Amniotic stem cell (primary cell): ENCODE results near the gene SPDYE3.

ENCODE experiments used
- DNase-seq: peaks from one replicate; lab custom pipeline; 2025; lab: John Stamatoyannopoulos, UW

The SPDYE3 gene

GRCh38 chr7:100370746-100371145 lies 63.2 kb downstream of the SPDYE3 start:
- DNase-seq: no peak

DNA sequence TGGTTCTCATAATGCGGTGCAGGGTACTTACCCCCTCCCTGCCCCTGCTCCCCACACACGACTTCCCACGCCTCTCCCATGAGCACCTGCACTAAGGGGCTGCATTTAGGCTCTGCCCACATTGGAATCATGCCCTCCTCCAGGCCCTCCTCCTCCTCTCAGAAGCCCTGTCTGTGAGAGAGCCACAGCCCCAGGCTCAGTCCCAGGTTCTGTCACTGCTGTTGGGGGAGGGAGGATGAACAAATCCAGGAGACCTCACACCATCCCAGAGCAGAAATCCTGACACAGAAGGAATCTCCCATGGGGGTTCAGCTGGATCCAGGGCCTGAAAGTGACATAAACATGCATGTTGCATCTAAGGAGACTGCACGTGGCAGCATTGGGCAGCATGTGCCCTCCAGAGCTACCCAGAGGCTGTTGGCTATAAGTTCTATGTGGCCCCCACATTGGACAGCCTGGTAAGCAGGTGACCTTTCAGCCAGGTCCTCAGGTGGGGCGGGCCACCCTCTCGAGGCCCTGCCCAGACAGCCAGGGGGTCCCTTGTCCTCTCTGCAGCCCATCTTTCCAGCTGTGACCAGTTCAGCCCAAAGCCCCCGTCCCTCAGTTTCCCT lies 64.2 kb downstream of the SPDYE3 start:
- no peak for DNase-seq
